ENCODE results near the gene POC1A. TPM values are rescaled to one million over a fixed set of nuclear protein-coding genes. Genes with fewer than 3 reads are reported as not detected.

The POC1A gene
- total RNA-seq, 1 donor from 2014 or later = 9.4 TPM

DNA sequence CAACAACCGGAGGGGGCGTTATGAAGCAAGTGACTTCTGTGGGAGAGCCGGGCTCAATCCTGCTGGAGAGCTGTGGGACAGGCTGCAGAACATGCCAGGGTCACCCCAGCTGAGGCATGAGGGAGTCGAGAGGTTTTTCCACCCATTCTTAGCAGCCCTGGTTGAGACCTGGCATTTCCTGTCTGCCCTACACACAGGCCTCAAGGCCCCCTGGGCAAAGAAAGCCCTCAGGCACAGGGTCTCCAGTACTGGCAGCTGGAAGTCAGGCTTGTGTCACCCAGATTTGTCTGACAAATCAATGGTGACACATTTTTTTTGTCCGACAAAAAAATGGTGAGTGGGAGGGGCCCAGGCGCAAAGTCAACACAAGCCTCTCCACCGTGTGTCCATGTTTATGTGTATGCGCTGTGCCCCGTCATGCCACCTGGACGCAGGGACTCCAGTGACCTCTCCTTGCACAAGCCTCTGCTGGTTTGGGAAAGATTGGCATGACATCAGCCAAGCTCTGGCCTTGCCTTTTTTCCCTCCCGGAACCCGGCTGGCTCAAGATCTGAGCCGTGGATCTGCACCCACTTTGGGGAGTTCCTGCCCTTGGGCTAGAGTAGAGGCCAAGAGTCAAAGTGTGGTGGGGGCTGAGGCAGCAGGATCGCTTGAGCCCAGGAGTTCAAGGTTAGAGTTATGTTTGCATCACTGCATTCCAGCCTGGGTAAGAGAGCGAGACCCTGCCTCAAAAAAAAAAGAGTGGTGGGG lies 22.9 kb upstream of the POC1A start:
- Mint-ChIP-seq H3K4me1 (peaks cover 15% of the 10 kb centered on the region), H3K27ac (no peak overlapping the region), H3K36me3 (no peaks in the 10 kb centered on the region), H3K27me3 (ENCODE audit: low read depth) (no peaks in the 10 kb centered on the region), H3K9me3 (no peaks in the 10 kb centered on the region), H3K4me3 (no peak overlapping the region)
- no peak for DNase-seq (ENCODE audit: low spot score in 2 of 2, unreplicated experiment in 2 of 2)
- TF ChIP-seq CTCF (IDR thresholded peaks at IDR 0.05; ENCODE audit: unreplicated experiment) = no peak

DNA sequence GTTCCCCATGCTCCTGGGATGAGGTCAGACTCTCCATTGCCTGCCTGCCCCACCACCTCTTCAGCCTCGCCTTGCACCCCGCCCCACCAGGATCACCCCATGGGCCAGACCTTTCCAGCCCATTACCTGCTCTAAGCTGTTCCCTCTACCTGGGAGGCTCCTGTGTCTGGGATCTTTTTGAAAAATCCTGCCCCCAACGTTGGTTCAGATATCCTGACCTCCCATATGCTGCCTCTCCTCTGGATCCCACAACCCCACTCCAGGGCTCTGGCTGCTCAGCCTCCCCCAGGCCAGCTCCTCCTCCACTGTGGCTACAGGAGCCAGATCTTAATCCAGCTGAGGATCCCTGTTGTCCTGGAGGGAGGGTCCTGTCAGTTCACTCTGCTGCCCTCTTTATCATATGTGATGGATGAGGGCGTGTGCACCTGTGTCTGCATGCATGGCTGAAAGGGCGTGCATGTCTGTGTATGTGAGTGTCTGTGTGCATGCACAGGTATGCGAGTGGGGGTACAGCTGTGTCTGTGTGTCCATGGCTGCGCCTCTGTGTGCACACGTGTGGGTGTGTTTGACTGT lies 22.0 kb upstream of the POC1A start:
- TF ChIP-seq CTCF (IDR thresholded peaks at IDR 0.05; ENCODE audit: unreplicated experiment) = no peak
- H3K4me3 Mint-ChIP-seq = no peak overlapping the region
- no peak for DNase-seq (ENCODE audit: low spot score in 2 of 2, unreplicated experiment in 2 of 2)
- H3K9me3 Mint-ChIP-seq = no peaks in the 10 kb centered on the region
- H3K27ac Mint-ChIP-seq = no peak overlapping the region
- H3K27me3 Mint-ChIP-seq (ENCODE audit: low read depth) = no peaks in the 10 kb centered on the region
- H3K4me1 Mint-ChIP-seq = peaks cover 18% of the 10 kb centered on the region
- H3K36me3 Mint-ChIP-seq = no peaks in the 10 kb centered on the region

- no peak for TF ChIP-seq CTCF (IDR thresholded peaks at IDR 0.05; ENCODE audit: unreplicated experiment)
- peaks cover 18% of the 10 kb centered on the region for H3K4me1 Mint-ChIP-seq
- no peak overlapping the region for H3K4me3 Mint-ChIP-seq
- H3K27me3 Mint-ChIP-seq (ENCODE audit: low read depth) = no peaks in the 10 kb centered on the region
- no peaks in the 10 kb centered on the region for H3K9me3 Mint-ChIP-seq
- no peak for DNase-seq (ENCODE audit: low spot score in 2 of 2, unreplicated experiment in 2 of 2)
- no peaks in the 10 kb centered on the region for H3K36me3 Mint-ChIP-seq
- H3K27ac Mint-ChIP-seq = no peak overlapping the region
These were observed 21.4 kb upstream of the POC1A start for GRCh38 chr3:52175416-52176179.

- Mint-ChIP-seq H3K9me3 (no peaks in the 10 kb centered on the region), H3K4me3 (no peak overlapping the region), H3K4me1 (peaks cover 18% of the 10 kb centered on the region), H3K36me3 (no peaks in the 10 kb centered on the region), H3K27ac (no peak overlapping the region), H3K27me3 (ENCODE audit: low read depth) (no peaks in the 10 kb centered on the region)
- DNase-seq (ENCODE audit: low spot score in 2 of 2, unreplicated experiment in 2 of 2) = no peak
- TF ChIP-seq CTCF (IDR thresholded peaks at IDR 0.05; ENCODE audit: unreplicated experiment) = no peak
These were observed 20.7 kb upstream of the POC1A start for GRCh38 chr3:52174896-52175295.

DNA sequence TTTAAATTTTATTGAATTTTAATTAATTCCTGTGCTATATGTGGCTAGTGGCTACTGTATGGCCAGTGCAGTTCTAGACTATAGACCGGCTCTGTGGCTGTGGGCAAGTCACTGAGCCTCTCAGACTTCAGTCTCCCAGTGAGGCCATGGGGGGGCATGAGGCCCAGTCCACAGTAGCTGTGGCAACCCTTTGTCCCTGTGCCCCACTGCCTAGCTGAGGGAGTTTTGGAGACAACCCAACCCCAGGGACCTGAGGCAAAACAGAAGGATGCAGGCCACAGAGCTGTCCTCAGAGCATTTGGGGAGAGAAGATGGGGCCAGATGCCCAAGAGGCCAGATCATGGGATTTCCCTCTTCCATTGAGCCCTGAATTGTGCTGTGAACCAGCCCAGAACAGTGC lies 18.9 kb upstream of the POC1A start:
- no peak for TF ChIP-seq CTCF (IDR thresholded peaks at IDR 0.05; ENCODE audit: unreplicated experiment)
- Mint-ChIP-seq H3K27ac (no peak overlapping the region), H3K4me3 (no peak overlapping the region), H3K36me3 (no peaks in the 10 kb centered on the region), H3K4me1 (peaks cover 18% of the 10 kb centered on the region), H3K9me3 (no peaks in the 10 kb centered on the region), H3K27me3 (ENCODE audit: low read depth) (no peaks in the 10 kb centered on the region)
- DNase-seq (ENCODE audit: low spot score in 2 of 2, unreplicated experiment in 2 of 2) = no peak

All from mesothelial cell of epicardium (in vitro differentiated cells).